Measurements from ENCODE around the gene CHMP5.

DNA sequence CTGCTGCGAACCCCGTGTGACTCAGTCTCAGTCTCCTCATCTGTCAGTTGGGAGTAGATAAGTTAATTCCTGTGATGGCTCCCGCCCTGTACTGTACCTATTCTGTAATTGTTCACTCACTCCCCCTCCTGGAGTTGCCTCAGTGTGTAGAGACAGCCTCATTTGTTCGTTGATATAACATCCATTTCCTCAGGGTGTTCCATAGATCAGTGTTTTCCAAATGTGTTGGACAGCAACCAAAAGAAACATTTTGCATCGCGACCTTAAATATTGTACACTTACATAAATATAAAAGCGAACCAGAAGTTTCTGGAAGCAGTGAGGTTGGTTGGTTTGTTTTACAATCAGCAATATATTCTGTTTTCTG is 26.2 kb downstream of the CHMP5 start:
- TF ChIP-seq EZH2 (IDR thresholded peaks at IDR 0.05; ENCODE audit: borderline replicate concordance, insufficient read depth, low read length, poor library complexity, severe bottlenecking) (no peak), POLR2AphosphoS5 (IDR thresholded peaks at IDR 0.05) (no peak), MXI1 (conservative IDR thresholded peaks at IDR 0.05; ENCODE audit: poor library complexity, severe bottlenecking) (no peak), EP300 (conservative IDR thresholded peaks at IDR 0.05; ENCODE audit: poor library complexity, severe bottlenecking) (no peak)
- TF ChIP-seq, protein P1, sequence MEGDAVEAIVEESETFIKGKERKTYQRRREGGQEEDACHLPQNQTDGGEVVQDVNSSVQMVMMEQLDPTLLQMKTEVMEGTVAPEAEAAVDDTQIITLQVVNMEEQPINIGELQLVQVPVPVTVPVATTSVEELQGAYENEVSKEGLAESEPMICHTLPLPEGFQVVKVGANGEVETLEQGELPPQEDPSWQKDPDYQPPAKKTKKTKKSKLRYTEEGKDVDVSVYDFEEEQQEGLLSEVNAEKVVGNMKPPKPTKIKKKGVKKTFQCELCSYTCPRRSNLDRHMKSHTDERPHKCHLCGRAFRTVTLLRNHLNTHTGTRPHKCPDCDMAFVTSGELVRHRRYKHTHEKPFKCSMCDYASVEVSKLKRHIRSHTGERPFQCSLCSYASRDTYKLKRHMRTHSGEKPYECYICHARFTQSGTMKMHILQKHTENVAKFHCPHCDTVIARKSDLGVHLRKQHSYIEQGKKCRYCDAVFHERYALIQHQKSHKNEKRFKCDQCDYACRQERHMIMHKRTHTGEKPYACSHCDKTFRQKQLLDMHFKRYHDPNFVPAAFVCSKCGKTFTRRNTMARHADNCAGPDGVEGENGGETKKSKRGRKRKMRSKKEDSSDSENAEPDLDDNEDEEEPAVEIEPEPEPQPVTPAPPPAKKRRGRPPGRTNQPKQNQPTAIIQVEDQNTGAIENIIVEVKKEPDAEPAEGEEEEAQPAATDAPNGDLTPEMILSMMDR (IDR thresholded peaks at IDR 0.05; ENCODE audit: poor library complexity, severe bottlenecking) = no peak
